Muscle layer of duodenum (tissue), 2 donors: ENCODE results near the gene HSPA8.
"Not testable (repeated sequence)": the region's sequence is repeated elsewhere in the genome, so short reads cannot be mapped to it uniquely, and the experiment has no call there.

Source experiments
- H3K27ac ChIP-seq: one replicate; pipeline ENCODE4 v1.7.0; 2013; ENCODE audit warnings: mild to moderate bottlenecking, low read length
- H3K27me3 ChIP-seq: one replicate; pipeline ENCODE4 v1.7.0; 2013; ENCODE audit warnings: low read depth, mild to moderate bottlenecking, control low read depth, low read length
- H3K36me3 ChIP-seq, 2 donors: one replicate each; pipeline ENCODE4 v1.7.0; 2013; ENCODE audit warnings: low read length in 2 of 2, control low read depth in 1 of 2, mild to moderate bottlenecking in 1 of 2; ENCODE audit not compliant: insufficient read depth in 2 of 2, control insufficient read depth in 1 of 2
- H3K4me1 ChIP-seq, 2 donors: one replicate each; pipeline ENCODE4 v1.7.0; 2013; ENCODE audit warnings: low read length in 2 of 2, mild to moderate bottlenecking in 2 of 2, control low read depth in 1 of 2, moderate library complexity in 1 of 2; ENCODE audit not compliant: insufficient read depth in 2 of 2, control insufficient read depth in 1 of 2
- H3K4me3 ChIP-seq, 2 donors: one replicate each; pipeline ENCODE4 v1.7.0; 2013; ENCODE audit warnings: low read length in 2 of 2, low read depth in 1 of 2, mild to moderate bottlenecking in 1 of 2
- H3K9me3 ChIP-seq, 2 donors: one replicate each; pipeline ENCODE4 v1.7.0; 2013; ENCODE audit warnings: low read length in 2 of 2, control low read depth in 1 of 2, mild to moderate bottlenecking in 1 of 2; ENCODE audit not compliant: control insufficient read depth in 1 of 2
- donor health status: healthy.

Gene HSPA8

GRCh38 chr11:123061403-123062157 lies at the start of gene HSPA8:
Gene HSPA8, minus strand, starts transcription at chr11:123062136. Its CDS starts 812 bp downstream, at chr11:123061324.
- Histone ChIP-seq H3K9me3 (no peaks in the 10 kb centered on the region), H3K4me3 (peak within 1 kb of the TSS; percentile 90 to 96), H3K36me3 (peaks cover 33 to 55% of the 10 kb centered on the region in 2 donors), H3K27ac (peak within 1 kb of the TSS; percentile 100), H3K27me3 (no peaks in the 10 kb centered on the region), H3K4me1 (peaks cover 34 to 65% of the 10 kb centered on the region in 2 donors)

GRCh38 chr11:123111465-123111864 lies 49.5 kb upstream of the HSPA8 start:
- Histone ChIP-seq H3K4me3 (no peak overlapping the region), H3K27ac (peak overlapping the region; percentile 82), H3K9me3 (no peaks in the 10 kb centered on the region), H3K27me3 (no peaks in the 10 kb centered on the region), H3K36me3 (no peaks in the 10 kb centered on the region), H3K4me1 (peaks cover 0 to 15% of the 10 kb centered on the region in 2 donors)

- H3K4me1 ChIP-seq, result peaks cover 0 to 15% of the 10 kb centered on the region in 2 donors
- no peaks in the 10 kb centered on the region for H3K36me3 ChIP-seq
These were observed 48.5 kb upstream of the HSPA8 start for GRCh38 chr11:123110397-123110796.

GRCh38 chr11:123107945-123108495 lies 46.1 kb upstream of the HSPA8 start:
- Histone ChIP-seq H3K9me3 (no peaks in the 10 kb centered on the region), H3K27me3 (no peaks in the 10 kb centered on the region), H3K36me3 (no peaks in the 10 kb centered on the region), H3K4me1 (peaks cover 0 to 34% of the 10 kb centered on the region in 2 donors), H3K27ac (no peak overlapping the region), H3K4me3 (no peak overlapping the region)

More at GRCh38 chr11:123110397-123110796, 48.5 kb upstream of the HSPA8 start:
- H3K4me3 ChIP-seq, result no peak overlapping the region
- no peaks in the 10 kb centered on the region for H3K27me3 ChIP-seq
- no peak overlapping the region for H3K27ac ChIP-seq
- no peaks in the 10 kb centered on the region for H3K9me3 ChIP-seq

GRCh38 chr11:123104697-123105096 lies 42.8 kb upstream of the HSPA8 start:
- Histone ChIP-seq H3K27me3 (no peaks in the 10 kb centered on the region), H3K9me3 (no peaks in the 10 kb centered on the region), H3K27ac (no peak overlapping the region), H3K4me3 (no peak overlapping the region), H3K36me3 (no peaks in the 10 kb centered on the region), H3K4me1 (peaks cover 0 to 44% of the 10 kb centered on the region in 2 donors)

- H3K27ac ChIP-seq, result no peak overlapping the region
- peaks cover 0 to 44% of the 10 kb centered on the region in 2 donors for H3K4me1 ChIP-seq
- H3K27me3 ChIP-seq, result no peaks in the 10 kb centered on the region
- no peak overlapping the region for H3K4me3 ChIP-seq
- no peaks in the 10 kb centered on the region for H3K36me3 ChIP-seq
- H3K9me3 ChIP-seq, result no peaks in the 10 kb centered on the region
These were observed 41.5 kb upstream of the HSPA8 start for GRCh38 chr11:123103326-123103980.

- Histone ChIP-seq H3K4me1 (peaks cover 0 to 44% of the 10 kb centered on the region in 2 donors), H3K27me3 (no peaks in the 10 kb centered on the region), H3K36me3 (peaks cover 0 to 5% of the 10 kb centered on the region in 2 donors), H3K4me3 (no peak overlapping the region), H3K9me3 (no peaks in the 10 kb centered on the region), H3K27ac (no peak overlapping the region)
These were observed 38.6 kb upstream of the HSPA8 start for GRCh38 chr11:123100379-123101085.

GRCh38 chr11:123098990-123099389 lies 37.1 kb upstream of the HSPA8 start:
- Histone ChIP-seq H3K27me3 (no peaks in the 10 kb centered on the region), H3K4me3 (no peak overlapping the region), H3K9me3 (no peaks in the 10 kb centered on the region), H3K27ac (no peak overlapping the region), H3K4me1 (peaks cover 0 to 35% of the 10 kb centered on the region in 2 donors), H3K36me3 (peaks cover 0 to 5% of the 10 kb centered on the region in 2 donors)

GRCh38 chr11:123093739-123094138 lies 31.8 kb upstream of the HSPA8 start:
- Histone ChIP-seq H3K4me1 (peaks cover 0 to 9% of the 10 kb centered on the region in 2 donors), H3K27me3 (no peaks in the 10 kb centered on the region), H3K27ac (no peak overlapping the region), H3K9me3 (no peaks in the 10 kb centered on the region), H3K4me3 (no peak overlapping the region), H3K36me3 (peaks cover 0 to 5% of the 10 kb centered on the region in 2 donors)

- Histone ChIP-seq H3K9me3 (no peaks in the 10 kb centered on the region), H3K27ac (no peak overlapping the region), H3K4me1 (peaks cover 0 to 9% of the 10 kb centered on the region in 2 donors), H3K27me3 (no peaks in the 10 kb centered on the region), H3K4me3 (no peak overlapping the region), H3K36me3 (no peaks in the 10 kb centered on the region)
These were observed 29.6 kb upstream of the HSPA8 start for GRCh38 chr11:123091506-123091905.

- H3K36me3 ChIP-seq, H3K4me3 ChIP-seq, H3K27ac ChIP-seq, H3K27me3 ChIP-seq, H3K9me3 ChIP-seq: not testable (repeated sequence)
- H3K4me1 ChIP-seq, result peaks cover 0 to 12% of the 10 kb centered on the region in 2 donors
These were observed 28.2 kb upstream of the HSPA8 start for GRCh38 chr11:123090168-123090567.
